H9 (cell line): ENCODE data around the gene TMEM35B. TPM values are rescaled to one million over a fixed set of nuclear protein-coding genes. Genes with fewer than 3 reads are reported as not detected.

Experiments
- DNase-seq: peaks from one replicate; pipeline ENCODE4 v3.0.0-alpha.2; 2017
- H2AFZ ChIP-seq: one replicate; pipeline ENCODE4 v1.6.1; 2013; ENCODE audit warnings: mild to moderate bottlenecking, low read length, control low read depth, moderate library complexity
- H2AK5ac ChIP-seq: 2 replicates; pipeline ENCODE4 v1.6.1; 2013; ENCODE audit warnings: low read length, control low read depth, mixed read lengths; ENCODE audit not compliant: insufficient read length
- H2BK120ac ChIP-seq: one replicate; pipeline ENCODE4 v1.6.1; 2013; ENCODE audit warnings: low read depth, mild to moderate bottlenecking, low read length, control low read depth, inconsistent platforms; ENCODE audit not compliant: poor library complexity, severe bottlenecking
- H2BK12ac ChIP-seq: 2 replicates; pipeline ENCODE4 v1.6.1; 2013; ENCODE audit warnings: low read length, control low read depth, mixed read lengths, low read depth; ENCODE audit not compliant: insufficient read length
- H2BK15ac ChIP-seq: 2 replicates; pipeline ENCODE4 v1.6.1; 2013; ENCODE audit warnings: low read depth, low read length, control low read depth
- H2BK20ac ChIP-seq: one replicate; pipeline ENCODE4 v1.6.1; 2013; ENCODE audit warnings: low read depth, mild to moderate bottlenecking, low read length, control low read depth, inconsistent platforms; ENCODE audit not compliant: poor library complexity, severe bottlenecking
- H2BK5ac ChIP-seq: 2 replicates; pipeline ENCODE4 v1.6.1; 2013; ENCODE audit warnings: low read length, control low read depth, mixed read lengths; ENCODE audit not compliant: insufficient read length
- H3K14ac ChIP-seq: 2 replicates; pipeline ENCODE4 v1.6.1; 2013; ENCODE audit warnings: low read length, control low read depth; ENCODE audit not compliant: insufficient read depth
- H3K18ac ChIP-seq: 2 replicates; pipeline ENCODE4 v1.6.1; 2013; ENCODE audit warnings: low read depth, mild to moderate bottlenecking, mixed read lengths, low read length, control low read depth; ENCODE audit not compliant: insufficient read length
- H3K23ac ChIP-seq: 2 replicates; pipeline ENCODE4 v1.6.1; 2013; ENCODE audit warnings: low read length, control low read depth, mixed read lengths, low read depth; ENCODE audit not compliant: insufficient read length
- H3K23me2 ChIP-seq: 2 replicates; pipeline ENCODE4 v1.6.1; 2013; ENCODE audit warnings: low read depth, mild to moderate bottlenecking, mixed read lengths, low read length, control low read depth; ENCODE audit not compliant: insufficient read length, poor library complexity, severe bottlenecking
- H3K27ac ChIP-seq: 2 replicates; pipeline ENCODE4 v1.5.1; 2013; ENCODE audit warnings: low read length, control low read depth, mixed read lengths, low read depth; ENCODE audit not compliant: insufficient read length
- H3K27me3 ChIP-seq: 2 replicates; pipeline ENCODE4 v1.6.1; 2013; ENCODE audit warnings: low read length, control low read depth, inconsistent platforms; ENCODE audit not compliant: insufficient read depth
- H3K4ac ChIP-seq: 2 replicates; pipeline ENCODE4 v1.6.1; 2013; ENCODE audit warnings: low read depth, mild to moderate bottlenecking, control low read depth, inconsistent platforms, low read length, moderate library complexity
- H3K4me1 ChIP-seq: 2 replicates; pipeline ENCODE4 v1.6.1; 2013; ENCODE audit warnings: low read length, control low read depth, inconsistent platforms; ENCODE audit not compliant: insufficient read depth
- H3K4me2 ChIP-seq: 2 replicates; pipeline ENCODE4 v1.6.1; 2013; ENCODE audit warnings: low read length, control low read depth, mixed read lengths; ENCODE audit not compliant: insufficient read length, insufficient read depth
- H3K56ac ChIP-seq: 2 replicates; pipeline ENCODE4 v1.6.1; 2013; ENCODE audit warnings: low read depth, mild to moderate bottlenecking, mixed read lengths, low read length, control low read depth; ENCODE audit not compliant: insufficient read length
- H3K79me1 ChIP-seq: 2 replicates; pipeline ENCODE4 v1.6.1; 2013; ENCODE audit warnings: low read depth, mild to moderate bottlenecking, moderate library complexity, low read length, control low read depth, inconsistent platforms; ENCODE audit not compliant: insufficient read depth, poor library complexity, severe bottlenecking
- H3K79me2 ChIP-seq: 2 replicates; pipeline ENCODE4 v1.6.1; 2013; ENCODE audit warnings: low read length, control low read depth, inconsistent platforms; ENCODE audit not compliant: insufficient read depth
- H3K9ac ChIP-seq: 2 replicates; pipeline ENCODE4 v1.6.1; 2013; ENCODE audit warnings: low read length, control low read depth, mixed read lengths; ENCODE audit not compliant: insufficient read length; ENCODE audit errors: extremely low read depth
- H3K9me3 ChIP-seq: one replicate; pipeline ENCODE4 v1.6.1; 2013; ENCODE audit warnings: low read depth, low read length, inconsistent platforms; ENCODE audit not compliant: control insufficient read depth
- H3T11ph ChIP-seq: one replicate; pipeline ENCODE4 v1.6.1; 2013; ENCODE audit warnings: mild to moderate bottlenecking, low read length, control low read depth, inconsistent platforms
- H4K20me1 ChIP-seq: one replicate; pipeline ENCODE4 v1.6.1; 2013; ENCODE audit not compliant: control insufficient read depth, insufficient read length, insufficient read depth
- H4K5ac ChIP-seq: 2 replicates; pipeline ENCODE4 v1.6.1; 2013; ENCODE audit warnings: low read depth, mild to moderate bottlenecking, mixed read lengths, low read length, control low read depth; ENCODE audit not compliant: insufficient read length
- H4K8ac ChIP-seq: replicated peaks from 2 replicates; pipeline ENCODE4 v1.6.1; 2013; ENCODE audit warnings: low read length, control low read depth, mixed read lengths, low read depth; ENCODE audit not compliant: insufficient read length
- H4K91ac ChIP-seq: 2 replicates; pipeline ENCODE4 v1.6.1; 2013; ENCODE audit warnings: low read depth, mild to moderate bottlenecking, moderate library complexity, mixed read lengths, low read length, control low read depth; ENCODE audit not compliant: insufficient read length
- H3K27ac Mint-ChIP-seq, 3 experiments: 2 replicates in 2 of 3; 3 replicates in 1 of 3; pipeline ENCODE4 v1.8.0; 2020 to 2021; ENCODE audit warnings: mixed read lengths in 3 of 3, mild to moderate bottlenecking in 1 of 3, moderate library complexity in 1 of 3
- H3K27me3 Mint-ChIP-seq: 2 replicates; pipeline ENCODE4 v1.8.0; 2021; ENCODE audit warnings: low read depth, mild to moderate bottlenecking, moderate library complexity, mixed read lengths
- H3K36me3 Mint-ChIP-seq, 3 experiments: 2 replicates in 2 of 3; 3 replicates in 1 of 3; pipeline ENCODE4 v1.8.0; 2020 to 2021; ENCODE audit warnings: low read depth in 3 of 3, mixed read lengths in 3 of 3; ENCODE audit not compliant: insufficient read depth in 1 of 3
- H3K4me1 Mint-ChIP-seq, 2 experiments: 2 replicates each; pipeline ENCODE4 v1.8.0; 2020; ENCODE audit warnings: mixed read lengths in 2 of 2
- H3K4me3 Mint-ChIP-seq, 2 experiments: 2 replicates in 1 of 2; 3 replicates in 1 of 2; pipeline ENCODE4 v1.8.0; 2020 to 2021; ENCODE audit warnings: mild to moderate bottlenecking in 2 of 2, mixed read lengths in 2 of 2, moderate library complexity in 1 of 2
- H3K9me3 Mint-ChIP-seq, 2 experiments: 2 replicates in 1 of 2; 3 replicates in 1 of 2; pipeline ENCODE4 v1.8.0; 2020; ENCODE audit warnings: mild to moderate bottlenecking in 2 of 2, mixed read lengths in 2 of 2, moderate library complexity in 1 of 2
- CTCF ChIP-seq: fragments of 200-600 bp; sonication (generic); conservative IDR thresholded peaks from 3 replicates; pipeline ENCODE4 v1.8.0; 2021; ENCODE audit warnings: antibody characterized with exemption, mild to moderate bottlenecking
- total RNA-seq: library from RNA; stranded (reverse); gene quantifications from 2 replicates; pipeline ENCODE4 v1.2.1, GENCODE V29; 2021

TMEM35B gene
- total RNA-seq, 1 experiment from 2014 or later: 7.7 TPM

GRCh38 chr1:34988581-34988980 lies 3.4 kb upstream of the TMEM35B start:
- H2AFZ ChIP-seq: no peak overlapping the region
- no peaks in the 10 kb centered on the region for H3K27me3 ChIP-seq
- no peak overlapping the region for H2AK5ac ChIP-seq
- Mint-ChIP-seq H3K27ac (no peak overlapping the region), H3K36me3 (no peaks in the 10 kb centered on the region), H3K4me3 (no peak overlapping the region), H3K27me3 (no peaks in the 10 kb centered on the region), H3K9me3 (no peaks in the 10 kb centered on the region), H3K4me1 (peaks cover 10 to 11% of the 10 kb centered on the region in 2 experiments)
- no peak overlapping the region for H3K18ac ChIP-seq
- H3K9me3 ChIP-seq: no peaks in the 10 kb centered on the region
- H3K79me1 ChIP-seq: no peaks in the 10 kb centered on the region
- no peak overlapping the region for H3T11ph ChIP-seq
- H3K23me2 ChIP-seq: peaks cover 4% of the 10 kb centered on the region
- no peak for TF ChIP-seq CTCF
- H2BK5ac ChIP-seq: no peak overlapping the region
- no peak overlapping the region for H3K4ac ChIP-seq
- H2BK12ac ChIP-seq: no peak overlapping the region
- no peak overlapping the region for H2BK120ac ChIP-seq
- H3K23ac ChIP-seq: no peak overlapping the region
- 0 out of 2 replicates have a peak, but pooled peaks cover 3% of the 10 kb centered on the region for H3K4me1 ChIP-seq
- no peak overlapping the region for H3K9ac ChIP-seq
- no peak overlapping the region for H2BK20ac ChIP-seq
- H3K27ac ChIP-seq: no peak overlapping the region
- H3K14ac ChIP-seq: no peak overlapping the region
- no peak overlapping the region for H4K91ac ChIP-seq
- no peak overlapping the region for H3K4me2 ChIP-seq
- no peak overlapping the region for H4K8ac ChIP-seq
- H3K79me2 ChIP-seq: no peaks in the 10 kb centered on the region
- no peak overlapping the region for H2BK15ac ChIP-seq
- no peak overlapping the region for H3K56ac ChIP-seq
- no peaks in the 10 kb centered on the region for H4K20me1 ChIP-seq
- no peak overlapping the region for H4K5ac ChIP-seq
- DNase-seq: no peak
